ENCODE results near the gene PIH1D2.

DNA sequence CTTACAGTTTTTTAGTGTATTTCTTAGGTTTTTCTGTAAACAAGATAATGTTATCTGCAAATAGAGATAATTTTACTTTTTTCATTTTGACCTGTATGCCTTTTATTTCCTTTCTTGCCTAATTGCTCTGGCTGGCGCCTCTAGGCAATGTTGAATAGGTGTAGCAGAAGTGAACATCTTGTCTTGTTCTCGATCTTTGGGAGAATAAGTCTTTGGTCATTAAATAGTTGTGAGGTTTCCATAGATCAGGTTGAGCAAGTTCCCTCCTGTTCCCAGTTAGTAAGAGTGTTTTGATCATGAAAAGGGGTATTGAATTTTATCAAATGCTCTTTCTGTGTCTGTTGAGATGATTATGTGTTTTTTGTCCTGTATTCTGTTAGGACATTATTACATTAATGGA lies 24.0 kb downstream of the PIH1D2 start:
- TF ChIP-seq POLR2AphosphoS5 (IDR thresholded peaks at IDR 0.05; ENCODE audit: low read depth, low read length) (no peak), SPI1 (IDR thresholded peaks at IDR 0.05; ENCODE audit: low read depth, low read length) (no peak), POLR2A (IDR thresholded peaks at IDR 0.05; ENCODE audit: low read depth, low read length) (no peak), TAF1 (IDR thresholded peaks at IDR 0.05; ENCODE audit: low read depth, low read length) (no peak), POU2F2 (IDR thresholded peaks at IDR 0.05; ENCODE audit: low read depth, low read length) (no peak)

Measured in GM12891 (cell line).